GM12878 (cell line): ENCODE data around the gene DGKB. TPM values are rescaled to one million over a fixed set of nuclear protein-coding genes. Genes with fewer than 3 reads are reported as not detected.

Source experiments
- ATAC-seq: fragments of 200-7000 bp; cut with Tn5 transposase; 3 replicates; pipeline ENCODE4 v1.9.1; 2020; ENCODE audit warnings: mild to moderate bottlenecking, moderate library complexity
- BruUV-seq: library from RNA; stranded (reverse); fragments of 400-500 nt; replicated peaks from 2 replicates; lab custom pipeline; 2021; lab: Mats Ljungman, UMichigan
- CTCF ChIA-PET: fragments of 300-600 bp; sonication (Branson Sonifier 250); formaldehyde crosslinking; extraction: SDS; loops from one replicate; lab custom pipeline; 2021; ENCODE audit warnings: inconsistent platforms; lab: Yijun Ruan, JAX
- POLR2A ChIA-PET: fragments of 350-600 bp; formaldehyde crosslinking; extraction: SDS; loops from one replicate; lab custom pipeline; 2021; ENCODE audit warnings: inconsistent platforms; lab: Charles Lee
- RAD21 ChIA-PET: fragments of 300-600 bp; sonication (Branson Sonifier 250); formaldehyde crosslinking; loops from one replicate; lab custom pipeline; 2023; ENCODE audit warnings: antibody characterized with exemption; ENCODE audit not compliant: unreplicated experiment; lab: Charles Lee
- SMC1A ChIA-PET: fragments of 300-600 bp; sonication (Branson Sonifier 250); formaldehyde crosslinking; loops from one replicate; lab custom pipeline; 2023; ENCODE audit not compliant: unreplicated experiment, uncharacterized antibody; lab: Charles Lee
- DNase-seq: peaks from one replicate; pipeline ENCODE4 v3.0.0-alpha.2; 2011; ENCODE audit warnings: low read depth, low spot score
- FAIRE-seq: peaks from 3 replicates; lab custom pipeline; 2011; peaks lifted over from hg19 to GRCh38; lab: Jason Lieb, UNC
- H2AFZ ChIP-seq: 2 replicates; pipeline ENCODE4 v1.6.0; 2011; ENCODE audit warnings: low read depth, low read length, control low read depth; ENCODE audit not compliant: control insufficient read depth
- H3K27ac ChIP-seq: 2 replicates; pipeline ENCODE4 v1.5.1; 2011; ENCODE audit warnings: control low read depth; ENCODE audit not compliant: control insufficient read depth, insufficient read depth
- H3K27me3 ChIP-seq, 2 experiments: replicated peaks in 1 of 2; 2 replicates each; pipeline versions ENCODE4 v1.6.0 to v1.6.1; 2011; ENCODE audit warnings: low read length in 1 of 2; ENCODE audit not compliant: control insufficient read depth in 2 of 2, insufficient read depth in 2 of 2
- H3K36me3 ChIP-seq, 2 experiments: 2 replicates each; pipeline ENCODE4 v1.5.1; 2011; ENCODE audit warnings: low read length in 1 of 2; ENCODE audit not compliant: control insufficient read depth in 2 of 2, insufficient read depth in 2 of 2
- H3K4me1 ChIP-seq: 2 replicates; pipeline ENCODE4 v1.6.1; 2011; ENCODE audit warnings: mild to moderate bottlenecking, low read length, moderate library complexity, mixed read lengths; ENCODE audit not compliant: control insufficient read depth, insufficient read depth
- H3K4me2 ChIP-seq: 2 replicates; pipeline ENCODE4 v1.6.0; 2011; ENCODE audit warnings: control low read depth; ENCODE audit not compliant: control insufficient read depth, insufficient read depth
- H3K4me3 ChIP-seq: fragments of 200-600 bp; sonication (generic); 2 replicates; pipeline ENCODE4 v1.5.1; 2016
- H3K79me2 ChIP-seq: 2 replicates; pipeline ENCODE4 v1.6.0; 2011; ENCODE audit warnings: low read length; ENCODE audit not compliant: control insufficient read depth, insufficient read depth
- H3K9ac ChIP-seq: 2 replicates; pipeline ENCODE4 v1.8.0; 2011; ENCODE audit warnings: low read length, control low read depth, mixed read lengths; ENCODE audit not compliant: control insufficient read depth, insufficient read depth
- H3K9me3 ChIP-seq: replicated peaks from 3 replicates; pipeline ENCODE4 v1.5.1; 2011; ENCODE audit warnings: mild to moderate bottlenecking, low read length; ENCODE audit not compliant: control insufficient read depth, insufficient read depth
- H4K20me1 ChIP-seq: 2 replicates; pipeline ENCODE4 v1.6.0; 2011; ENCODE audit not compliant: control insufficient read depth, insufficient read depth
- CBFB ChIP-seq: IDR thresholded peaks from 2 replicates; pipeline ENCODE4 v1.6.1; 2016; ENCODE audit warnings: antibody characterized with exemption, low read depth
- CHD1 ChIP-seq: IDR thresholded peaks from 2 replicates; pipeline ENCODE4 v1.6.1; 2012; ENCODE audit warnings: low read depth, low read length, improper control_type of control experiment
- ELK1 ChIP-seq: IDR thresholded peaks from 2 replicates; pipeline ENCODE4 v1.6.1; 2012; ENCODE audit warnings: low read depth, low read length, improper control_type of control experiment
- HDAC2 ChIP-seq: fragments of 200-600 bp; sonication (generic); IDR thresholded peaks from 2 replicates; pipeline ENCODE4 v1.6.1; 2017
- HDGF ChIP-seq: fragments of 450-650 bp; IDR thresholded peaks from 2 replicates; pipeline ENCODE4 v1.6.1; 2016; ENCODE audit warnings: antibody characterized with exemption
- IRF4 ChIP-seq: IDR thresholded peaks from 2 replicates; pipeline ENCODE4 v1.6.1; 2011; ENCODE audit warnings: low read depth, low read length
- NBN ChIP-seq: fragments of 450-650 bp; IDR thresholded peaks from 2 replicates; pipeline ENCODE4 v1.6.1; 2016
- PML ChIP-seq: IDR thresholded peaks from 2 replicates; pipeline ENCODE4 v1.6.1; 2012; ENCODE audit warnings: low read length, inconsistent platforms
- RCOR1 ChIP-seq: conservative IDR thresholded peaks from 2 replicates; pipeline ENCODE4 v1.6.1; 2012; ENCODE audit warnings: low read depth, low read length, improper control_type of control experiment
- SMC3 ChIP-seq: IDR thresholded peaks from 2 replicates; pipeline ENCODE4 v1.6.1; 2011; ENCODE audit warnings: low read length, improper control_type of control experiment, borderline replicate concordance
- SRF ChIP-seq, 2 experiments: IDR thresholded peaks; 2 replicates each; pipeline ENCODE4 v1.6.1; 2011; ENCODE audit warnings: low read depth in 2 of 2, low read length in 2 of 2, mild to moderate bottlenecking in 1 of 2, moderate library complexity in 1 of 2
- STAT3 ChIP-seq: IDR thresholded peaks from 2 replicates; pipeline ENCODE4 v1.6.1; 2011; ENCODE audit warnings: low read depth, low read length, improper control_type of control experiment
- ZBTB40 ChIP-seq: fragments of 450-650 bp; IDR thresholded peaks from 2 replicates; pipeline ENCODE4 v1.6.1; 2016; ENCODE audit warnings: mild to moderate bottlenecking, moderate library complexity, borderline replicate concordance
- WGBS: methylation state at CpG from one replicate; pipeline ENCODE4 v1.1.6; 2016; ENCODE audit warnings: low lambda C conversion rate; ENCODE audit not compliant: insufficient replicate concordance, insufficient coverage; ENCODE audit errors: missing lambda C conversion rate; 5-methylcytosine and 5-hydroxymethylcytosine counted together
- in situ Hi-C: fragments of 300-500 bp; cut with MboI; formaldehyde crosslinking; loops from 9 replicates; pipeline ENCODE4 v1.14.3; 2018; ENCODE audit warnings: mixed read lengths
- intact Hi-C: fragments of 100-400 bp; cut with micrococcal nuclease; formaldehyde crosslinking; loops from one replicate; pipeline ENCODE4 v1.14.2; 2022; ENCODE audit not compliant: unreplicated experiment
- polyA plus RNA-seq, 11 experiments: library from polyadenylated mRNA; depleted of rRNA in 4 of 11; unstranded in 6 of 11; stranded (reverse) in 5 of 11; fragments of >200 nt; fragmentation: Nextera tagmentation in 4 of 11; fragmentation: Illumina TruSeq in 1 of 11; extraction: Ambion mirVana in 4 of 11; extraction: Trizol in 1 of 11; gene quantifications; 1 replicate in 1 of 11; 2 replicates in 10 of 11; pipeline versions ENCODE4 v1.2.1 to v1.2.3, GENCODE V29; 2011 to 2016; ENCODE audit warnings: inconsistent platforms in 2 of 11, missing spikeins in 2 of 11, low read depth in 1 of 11
- total RNA-seq, 4 experiments: library from RNA; depleted of rRNA in 3 of 4; stranded (reverse); fragments of >200 nt in 3 of 4; fragmentation: Illumina TruSeq in 1 of 4; extraction: Trizol in 1 of 4; gene quantifications; 2 replicates each; pipeline versions ENCODE4 v1.2.1 to v1.2.3, GENCODE V29; 2013 to 2021

DGKB gene
- total and polyA plus RNA-seq, 10 of the 15 experiments (the other 5 are each of a cell fraction or from before 2014, with no cell fraction given) = 0.02 to 0.10 (median 0.04) TPM; not detected in 6

- Histone ChIP-seq H3K27ac (no peak overlapping the region), H3K4me2 (no peak overlapping the region), H3K9me3 (no peaks in the 10 kb centered on the region), H3K4me3 (no peak overlapping the region), H3K79me2 (no peaks in the 10 kb centered on the region), H3K27me3 (no peaks in the 10 kb centered on the region), H3K9ac (no peak overlapping the region), H2AFZ (no peak overlapping the region), H3K36me3 (no peaks in the 10 kb centered on the region), H3K4me1 (no peaks in the 10 kb centered on the region), H4K20me1 (no peaks in the 10 kb centered on the region)
- ATAC-seq (no peak), DNase-seq (no peak), FAIRE-seq (no peak)
- BruUV-seq = no TSS peak
- intact Hi-C loops = loop anchor here (5.0 kb wide), 1 partner anchor 51 kb away; no protein-coding TSS in a partner anchor
- POLR2A ChIA-PET = no interaction called here
- in situ Hi-C loops = no loop called here
- CTCF ChIA-PET = no interaction called here
- SMC1A ChIA-PET = interaction anchor here (0.5 kb wide), 1 partner anchor 688 kb away, joined by 3 read pairs; no protein-coding TSS in a partner anchor
- no peak for TF ChIP-seq ELK1
- no peak for TF ChIP-seq CHD1
- TF ChIP-seq CBFB = no peak
- no peak for TF ChIP-seq SRF (IDR thresholded peaks at IDR 0.05; ENCODE audit: low read depth in 2 of 2, low read length in 2 of 2)
- no peak for TF ChIP-seq RCOR1
- TF ChIP-seq SMC3 = no peak
- no peak for TF ChIP-seq NBN
- no peak for TF ChIP-seq PML
- TF ChIP-seq HDGF = no peak
- TF ChIP-seq IRF4 = no peak
- TF ChIP-seq HDAC2 = no peak
- no peak for TF ChIP-seq ZBTB40
- TF ChIP-seq STAT3 = no peak
- 33% methylated on average over 4 of the region's 4 CpGs for WGBS
- RAD21 ChIA-PET = no interaction called here
Observed at GRCh38 chr7:14846405-14846804, 56.1 kb downstream of the DGKB start.
